ENCODE measurements around the gene PLA2G15.

DNA sequence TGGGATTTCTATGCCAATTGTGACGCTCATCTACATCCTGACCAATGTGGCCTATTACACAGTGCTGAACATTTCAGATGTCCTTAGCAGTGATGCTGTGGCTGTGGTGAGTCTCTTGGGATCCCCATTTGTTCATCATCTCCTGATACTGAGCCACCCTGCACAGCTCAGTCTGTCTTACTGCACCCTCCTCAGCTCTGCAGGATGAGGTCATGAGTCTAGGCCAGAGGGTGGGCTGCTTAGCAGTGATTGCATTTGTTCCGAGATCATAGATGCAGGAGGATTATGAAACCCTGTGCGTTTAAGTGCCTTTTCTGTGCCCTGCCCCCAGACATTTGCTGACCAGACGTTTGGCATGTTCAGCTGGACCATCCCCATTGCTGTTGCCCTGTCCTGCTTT is 46.1 kb downstream of the PLA2G15 start:
- TF ChIP-seq POLR2A (IDR thresholded peaks at IDR 0.05): no peak
- TF ChIP-seq, protein P1, sequence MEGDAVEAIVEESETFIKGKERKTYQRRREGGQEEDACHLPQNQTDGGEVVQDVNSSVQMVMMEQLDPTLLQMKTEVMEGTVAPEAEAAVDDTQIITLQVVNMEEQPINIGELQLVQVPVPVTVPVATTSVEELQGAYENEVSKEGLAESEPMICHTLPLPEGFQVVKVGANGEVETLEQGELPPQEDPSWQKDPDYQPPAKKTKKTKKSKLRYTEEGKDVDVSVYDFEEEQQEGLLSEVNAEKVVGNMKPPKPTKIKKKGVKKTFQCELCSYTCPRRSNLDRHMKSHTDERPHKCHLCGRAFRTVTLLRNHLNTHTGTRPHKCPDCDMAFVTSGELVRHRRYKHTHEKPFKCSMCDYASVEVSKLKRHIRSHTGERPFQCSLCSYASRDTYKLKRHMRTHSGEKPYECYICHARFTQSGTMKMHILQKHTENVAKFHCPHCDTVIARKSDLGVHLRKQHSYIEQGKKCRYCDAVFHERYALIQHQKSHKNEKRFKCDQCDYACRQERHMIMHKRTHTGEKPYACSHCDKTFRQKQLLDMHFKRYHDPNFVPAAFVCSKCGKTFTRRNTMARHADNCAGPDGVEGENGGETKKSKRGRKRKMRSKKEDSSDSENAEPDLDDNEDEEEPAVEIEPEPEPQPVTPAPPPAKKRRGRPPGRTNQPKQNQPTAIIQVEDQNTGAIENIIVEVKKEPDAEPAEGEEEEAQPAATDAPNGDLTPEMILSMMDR (IDR thresholded peaks at IDR 0.05): no peak

Data from adrenal gland (tissue), 5 donors.